Body of pancreas (tissue), 4 donors: Measurements from ENCODE around the gene AGPAT4.

Experiments
- POLR2A ChIP-seq, 3 donors: fragments of 450-650 bp; IDR thresholded peaks; one replicate each; pipeline ENCODE4 v1.6.1; 2016; ENCODE audit warnings: antibody characterized with exemption in 3 of 3, mild to moderate bottlenecking in 2 of 3
- TF ChIP-seq, protein P1 (sequence below), 7 experiments: fragments of 450-650 bp in 4 of 7; fragments of 200-600 bp in 3 of 7; sonication (generic) in 3 of 7; IDR thresholded peaks; one replicate each; pipeline ENCODE4 v1.5.1; 2016 to 2019; ENCODE audit warnings: antibody characterized with exemption in 7 of 7

DNA sequence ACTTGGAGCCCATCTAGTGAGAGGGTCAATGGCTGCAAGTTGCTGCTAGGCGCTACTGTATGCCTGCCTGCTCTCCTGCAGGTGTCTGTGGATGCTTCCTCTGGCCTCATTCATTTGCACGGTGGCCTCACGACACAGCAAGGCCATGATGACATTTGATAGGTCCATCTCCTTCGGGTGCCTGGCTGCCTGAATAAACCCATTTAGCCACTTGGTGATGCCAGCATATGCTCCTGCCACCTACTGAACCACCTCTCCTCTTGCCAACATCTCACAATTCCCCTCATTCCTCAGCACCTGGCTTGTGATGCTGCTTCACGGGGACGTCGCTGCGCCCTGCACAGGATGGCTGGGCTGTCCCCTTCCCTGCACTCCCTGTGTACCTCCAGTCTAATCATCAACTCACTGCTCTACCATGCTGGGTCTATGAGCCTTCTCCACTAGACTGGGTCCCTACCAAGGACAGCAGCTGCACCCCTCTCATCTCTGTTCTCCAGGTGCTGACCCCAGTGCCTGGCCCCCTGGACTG is 51.1 kb downstream of the AGPAT4 start:
- TF ChIP-seq, protein P1, sequence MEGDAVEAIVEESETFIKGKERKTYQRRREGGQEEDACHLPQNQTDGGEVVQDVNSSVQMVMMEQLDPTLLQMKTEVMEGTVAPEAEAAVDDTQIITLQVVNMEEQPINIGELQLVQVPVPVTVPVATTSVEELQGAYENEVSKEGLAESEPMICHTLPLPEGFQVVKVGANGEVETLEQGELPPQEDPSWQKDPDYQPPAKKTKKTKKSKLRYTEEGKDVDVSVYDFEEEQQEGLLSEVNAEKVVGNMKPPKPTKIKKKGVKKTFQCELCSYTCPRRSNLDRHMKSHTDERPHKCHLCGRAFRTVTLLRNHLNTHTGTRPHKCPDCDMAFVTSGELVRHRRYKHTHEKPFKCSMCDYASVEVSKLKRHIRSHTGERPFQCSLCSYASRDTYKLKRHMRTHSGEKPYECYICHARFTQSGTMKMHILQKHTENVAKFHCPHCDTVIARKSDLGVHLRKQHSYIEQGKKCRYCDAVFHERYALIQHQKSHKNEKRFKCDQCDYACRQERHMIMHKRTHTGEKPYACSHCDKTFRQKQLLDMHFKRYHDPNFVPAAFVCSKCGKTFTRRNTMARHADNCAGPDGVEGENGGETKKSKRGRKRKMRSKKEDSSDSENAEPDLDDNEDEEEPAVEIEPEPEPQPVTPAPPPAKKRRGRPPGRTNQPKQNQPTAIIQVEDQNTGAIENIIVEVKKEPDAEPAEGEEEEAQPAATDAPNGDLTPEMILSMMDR (IDR thresholded peaks at IDR 0.05) = no peak
- no peak for TF ChIP-seq POLR2A (IDR thresholded peaks at IDR 0.05)
